Measurements from ENCODE around the gene FBXW10B.
"Not testable (repeated sequence)": the region's sequence is repeated elsewhere in the genome, so short reads cannot be mapped to it uniquely, and the experiment has no call there.

DNA sequence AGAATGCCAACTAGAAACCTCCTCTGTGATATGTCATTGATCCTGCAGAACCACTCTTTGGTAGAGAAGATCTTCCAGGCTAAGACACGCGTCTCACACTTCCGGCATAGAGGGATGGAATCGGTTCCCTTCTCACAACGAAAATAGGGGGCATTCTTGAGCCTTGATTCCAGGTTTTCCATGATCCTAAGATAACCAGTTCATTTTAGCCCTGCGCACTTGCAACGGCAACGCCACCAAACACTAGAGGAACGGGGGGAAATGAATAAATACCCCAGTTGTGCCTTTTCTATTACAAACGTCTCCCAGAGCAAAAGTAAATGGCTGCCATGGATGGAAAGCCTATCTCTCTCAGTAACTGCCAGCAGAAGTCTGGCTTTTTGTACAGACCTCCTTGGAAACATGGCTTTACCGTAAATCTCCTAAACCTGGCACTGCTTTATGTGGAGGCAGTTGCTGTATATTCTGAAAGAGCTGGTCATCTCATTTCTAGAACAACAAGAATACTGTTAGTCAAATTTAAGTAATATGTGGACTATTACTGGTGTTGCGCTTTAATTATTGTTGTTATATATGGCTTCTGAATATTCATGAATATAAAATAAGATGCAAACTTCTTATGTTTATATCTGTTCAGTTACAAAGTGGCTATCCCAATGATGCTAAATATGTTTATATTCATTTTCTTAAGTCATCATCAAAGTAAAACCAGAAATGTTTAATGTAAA lies at the start of gene FBXW10B:
- TF ChIP-seq CTCF (IDR thresholded peaks at IDR 0.05; ENCODE audit: low read length); EZH2 (IDR thresholded peaks at IDR 0.05; ENCODE audit: borderline replicate concordance, low read length): not testable (repeated sequence)

Measured in OCI-LY1 (cell line).